Measurements from ENCODE around the gene TSPAN18.

Gene TSPAN18

DNA sequence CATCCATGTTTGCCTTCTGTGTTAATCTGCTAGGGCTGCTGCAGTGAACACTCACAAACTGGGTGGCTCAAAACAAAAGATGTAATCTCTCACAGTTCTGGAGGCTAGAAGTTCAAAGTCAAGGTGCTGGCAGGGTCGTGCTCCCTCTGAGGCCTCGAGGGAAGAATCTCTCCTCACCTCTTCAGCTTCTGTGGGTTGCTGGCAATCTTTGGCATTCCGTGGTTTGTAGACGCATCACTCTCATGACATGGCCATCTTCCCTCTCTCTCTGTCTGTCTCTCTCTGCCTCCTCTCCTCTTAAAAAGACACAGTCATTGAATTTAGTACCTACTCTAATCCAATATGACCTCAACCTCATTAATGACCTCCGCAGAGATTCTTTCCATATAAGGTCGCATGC is 78.8 kb downstream of the TSPAN18 start:
- no peak for DNase-seq (ENCODE audit: low read depth, low spot score)
- no peak overlapping the region for H3K4me3 ChIP-seq (ENCODE audit: low read length)

DNA sequence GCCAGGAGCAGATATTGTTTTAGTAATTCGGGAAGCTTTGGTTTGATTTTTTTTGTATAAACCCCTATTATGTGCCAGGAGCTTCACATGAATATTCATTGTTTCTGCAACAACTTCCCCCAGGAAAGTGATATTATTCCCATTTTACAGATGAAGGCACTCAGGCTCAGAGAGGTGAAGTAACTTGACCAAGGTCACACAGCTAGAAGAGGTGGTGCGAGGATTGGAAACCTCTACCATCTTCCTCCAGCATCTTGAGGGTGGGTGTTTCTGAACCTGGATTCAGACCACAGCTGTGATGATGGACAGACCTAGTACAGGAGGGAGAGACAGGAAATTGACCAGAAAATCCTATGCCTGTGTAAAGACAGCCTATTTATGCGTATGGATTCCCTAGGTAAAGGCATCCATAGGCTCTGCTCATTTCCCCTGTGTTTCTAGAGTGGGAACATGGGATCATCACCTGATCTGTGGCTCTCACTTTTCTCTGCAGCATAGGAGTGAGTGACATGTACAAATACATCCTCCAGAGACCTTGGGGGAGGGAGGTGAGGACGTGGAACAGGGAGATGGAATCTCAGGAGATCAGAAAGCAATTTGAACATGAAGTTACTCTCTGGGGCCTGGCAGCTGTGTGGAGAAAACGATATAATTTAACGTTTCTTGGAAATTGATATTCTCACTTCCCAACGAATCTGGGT is 81.4 kb downstream of the TSPAN18 start:
- no peak overlapping the region for H3K4me3 ChIP-seq (ENCODE audit: low read length)
- no peak for DNase-seq (ENCODE audit: low read depth, low spot score)

DNA sequence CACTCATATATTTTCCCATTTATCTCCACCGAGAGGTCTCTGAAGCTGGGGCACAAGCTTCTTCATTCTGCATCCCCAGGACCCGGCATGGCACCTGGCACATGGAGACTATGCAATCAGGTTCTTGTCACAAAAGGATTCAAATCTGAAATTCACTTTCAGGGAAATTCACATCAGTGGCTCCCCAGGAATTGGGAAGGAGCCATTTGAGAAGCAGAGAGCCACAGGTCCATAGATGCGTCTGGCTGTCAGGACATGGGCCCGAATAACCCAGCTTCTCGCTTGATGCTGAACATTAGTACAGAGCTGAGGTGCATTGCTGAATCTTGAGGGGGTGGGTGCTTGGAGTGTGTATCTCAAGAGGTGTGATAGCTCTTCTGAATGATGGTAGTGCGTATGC is 82.5 kb downstream of the TSPAN18 start:
- no peak for DNase-seq (ENCODE audit: low read depth, low spot score)
- no peak overlapping the region for H3K4me3 ChIP-seq (ENCODE audit: low read length)

DNA sequence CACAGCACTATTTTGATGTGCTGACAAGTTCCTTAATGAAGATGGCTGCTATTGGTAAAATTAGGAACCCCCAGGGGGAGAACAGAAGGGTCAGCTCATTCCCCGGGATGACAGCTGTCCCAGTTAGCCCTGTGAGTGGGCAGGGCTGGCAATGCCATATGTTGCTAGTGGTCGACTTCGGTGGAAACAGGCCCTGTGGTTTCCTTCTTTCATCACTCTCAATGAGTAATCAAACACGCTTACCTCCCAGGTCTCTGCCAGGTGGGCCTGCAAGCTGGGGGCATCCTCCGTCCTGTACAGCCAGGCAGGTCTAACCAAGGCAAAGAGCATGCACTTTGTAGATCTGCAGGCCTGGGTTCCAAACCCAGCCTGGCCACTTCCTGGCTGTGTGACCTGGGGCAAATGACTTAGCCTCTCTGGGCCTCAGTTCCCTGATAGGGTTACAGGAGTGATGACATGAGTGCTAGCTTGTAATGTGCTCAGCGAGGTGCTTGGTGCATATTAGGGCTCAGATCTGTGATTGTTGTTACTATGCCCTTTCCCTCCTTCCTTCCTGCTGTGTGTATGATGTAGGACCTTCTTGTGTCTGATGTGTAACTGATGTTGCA is 85.2 kb downstream of the TSPAN18 start:
- DNase-seq (ENCODE audit: low read depth, low spot score): no peak
- no peak overlapping the region for H3K4me3 ChIP-seq (ENCODE audit: low read length)

DNA sequence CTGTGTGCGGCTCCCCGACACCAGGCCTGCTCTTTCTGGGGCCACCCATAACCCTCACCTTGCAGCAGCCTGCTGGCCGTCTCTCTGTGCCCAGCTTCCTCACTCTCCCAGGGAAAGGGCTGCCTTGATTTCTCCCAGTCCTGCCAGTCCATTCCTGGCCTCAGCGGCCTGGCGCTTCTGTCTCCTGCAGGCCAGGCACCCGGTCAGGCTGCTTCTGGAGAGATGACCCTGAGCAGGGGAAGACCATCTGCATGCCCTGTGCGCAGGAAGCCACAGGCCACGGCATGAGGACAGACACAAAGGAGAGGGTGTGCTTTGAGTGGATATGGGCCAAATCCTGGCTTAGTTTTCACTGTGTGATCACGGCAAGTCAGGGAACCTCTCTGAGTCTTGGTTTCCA is 86.2 kb downstream of the TSPAN18 start:
- H3K4me3 ChIP-seq (ENCODE audit: low read length): no peak overlapping the region
- no peak for DNase-seq (ENCODE audit: low read depth, low spot score)

DNA sequence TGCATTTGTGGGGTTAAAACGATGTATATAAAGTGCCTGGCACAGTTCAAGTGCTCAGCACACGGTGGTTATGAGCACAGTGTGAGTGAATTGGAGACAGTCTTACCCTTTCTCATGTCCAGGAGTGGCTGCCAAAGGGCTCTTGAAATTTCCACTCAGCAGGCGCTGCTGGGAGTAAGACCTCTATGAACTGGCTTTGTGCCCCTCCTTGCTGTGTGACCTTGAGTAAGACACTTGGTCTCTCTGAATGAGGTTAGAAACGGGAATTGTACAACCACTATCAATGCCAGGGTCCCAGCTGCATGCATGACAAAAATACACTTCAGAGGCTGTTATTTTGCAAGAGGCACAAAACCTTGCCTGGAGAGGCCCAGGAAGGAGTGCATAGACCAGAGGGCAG is 86.6 kb downstream of the TSPAN18 start:
- no peak overlapping the region for H3K4me3 ChIP-seq (ENCODE audit: low read length)
- DNase-seq (ENCODE audit: low read depth, low spot score): no peak

GRCh38 chr11:44814881-44815592 is 88.3 kb downstream of the TSPAN18 start:
- H3K4me3 ChIP-seq (ENCODE audit: low read length): no peak overlapping the region
- DNase-seq (ENCODE audit: low read depth, low spot score): no peak

GRCh38 chr11:44815917-44816456 is 89.2 kb downstream of the TSPAN18 start:
- H3K4me3 ChIP-seq (ENCODE audit: low read length): no peak overlapping the region
- no peak for DNase-seq (ENCODE audit: low read depth, low spot score)

GRCh38 chr11:44816761-44817160 is 90.0 kb downstream of the TSPAN18 start:
- DNase-seq (ENCODE audit: low read depth, low spot score): no peak
- H3K4me3 ChIP-seq (ENCODE audit: low read length): no peak overlapping the region

GRCh38 chr11:44817207-44817949 is 90.6 kb downstream of the TSPAN18 start:
- no peak overlapping the region for H3K4me3 ChIP-seq (ENCODE audit: low read length)
- DNase-seq (ENCODE audit: low read depth, low spot score): no peak

DNA sequence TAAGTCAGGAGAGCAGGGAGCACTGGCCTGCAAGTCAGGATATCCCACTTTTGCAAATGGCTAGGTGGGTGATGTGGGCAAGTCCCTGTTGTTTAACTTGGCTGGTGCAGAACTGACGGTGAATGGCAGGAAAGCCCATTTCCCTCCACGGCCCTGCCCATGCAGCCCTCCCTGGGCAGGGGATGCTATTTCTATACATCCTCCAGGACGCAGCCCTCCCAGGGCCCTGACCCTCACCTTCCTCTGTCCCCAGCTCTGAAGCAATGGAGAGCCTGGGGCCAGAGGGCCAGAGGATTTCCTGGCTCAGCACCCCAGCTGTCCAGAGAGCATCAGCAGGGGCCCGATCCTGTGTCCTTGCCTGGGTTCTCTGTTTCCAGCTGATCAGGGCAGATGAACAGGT is 91.3 kb downstream of the TSPAN18 start:
- no peak overlapping the region for H3K4me3 ChIP-seq (ENCODE audit: low read length)
- no peak for DNase-seq (ENCODE audit: low read depth, low spot score)

GRCh38 chr11:44819346-44819745 is 92.6 kb downstream of the TSPAN18 start:
- H3K4me3 ChIP-seq (ENCODE audit: low read length): no peak overlapping the region
- no peak for DNase-seq (ENCODE audit: low read depth, low spot score)

GRCh38 chr11:44822369-44822768 is 95.6 kb downstream of the TSPAN18 start:
- no peak overlapping the region for H3K4me3 ChIP-seq (ENCODE audit: low read length)

DNA sequence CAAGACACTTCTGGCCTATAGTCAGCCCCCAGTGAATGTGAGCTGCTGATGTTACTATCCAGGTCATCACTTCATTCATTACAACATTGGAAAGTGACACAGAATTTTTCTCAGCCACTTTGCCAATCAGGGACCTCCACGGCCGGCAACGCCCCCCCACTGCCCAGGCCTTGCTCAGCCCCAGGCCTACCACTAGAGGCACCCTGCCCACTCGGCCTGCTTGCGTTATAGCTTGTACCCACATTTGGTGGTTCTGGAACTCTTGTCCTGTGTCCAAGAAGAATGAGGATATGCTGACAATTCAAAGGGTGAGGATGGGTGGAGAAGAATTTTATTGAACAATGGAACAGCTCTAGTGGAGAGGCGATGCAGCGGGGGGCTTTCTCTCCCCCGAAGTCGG is 96.2 kb downstream of the TSPAN18 start:
- no peak for DNase-seq (ENCODE audit: low read depth, low spot score)
- no peak overlapping the region for H3K4me3 ChIP-seq (ENCODE audit: low read length)

More at GRCh38 chr11:44822369-44822768, 95.6 kb downstream of the TSPAN18 start:
- no peak for DNase-seq (ENCODE audit: low read depth, low spot score)

- no peak overlapping the region for H3K4me3 ChIP-seq (ENCODE audit: low read length)
- DNase-seq (ENCODE audit: low read depth, low spot score): no peak
Measured at GRCh38 chr11:44823868-44824267, 97.1 kb downstream of the TSPAN18 start.

DNA sequence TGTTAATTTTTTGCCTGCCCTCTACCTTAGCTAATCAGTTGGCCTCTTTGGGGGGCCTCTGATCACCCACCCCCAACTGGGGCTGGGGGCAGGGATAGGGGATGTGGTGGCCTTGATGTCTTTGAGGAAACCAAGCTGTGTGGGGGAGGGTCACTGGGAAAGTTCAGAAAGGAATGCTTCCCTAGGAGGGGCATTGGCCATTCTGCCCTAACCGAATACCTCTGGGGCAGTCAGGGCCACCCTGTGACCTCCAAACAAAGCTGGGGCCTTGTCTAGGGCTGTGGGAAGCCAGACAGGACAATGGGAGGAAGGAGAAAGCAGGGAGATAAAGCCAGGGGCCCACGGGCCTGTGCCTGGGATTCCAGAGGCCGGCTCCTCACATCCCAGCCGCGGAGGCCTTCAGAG is 97.5 kb downstream of the TSPAN18 start:
- DNase-seq (ENCODE audit: low read depth, low spot score): no peak
- no peak overlapping the region for H3K4me3 ChIP-seq (ENCODE audit: low read length)

- H3K4me3 ChIP-seq (ENCODE audit: low read length): no peak overlapping the region
- DNase-seq (ENCODE audit: low read depth, low spot score): no peak
Measured at GRCh38 chr11:44825058-44825785, 98.5 kb downstream of the TSPAN18 start.

DNA sequence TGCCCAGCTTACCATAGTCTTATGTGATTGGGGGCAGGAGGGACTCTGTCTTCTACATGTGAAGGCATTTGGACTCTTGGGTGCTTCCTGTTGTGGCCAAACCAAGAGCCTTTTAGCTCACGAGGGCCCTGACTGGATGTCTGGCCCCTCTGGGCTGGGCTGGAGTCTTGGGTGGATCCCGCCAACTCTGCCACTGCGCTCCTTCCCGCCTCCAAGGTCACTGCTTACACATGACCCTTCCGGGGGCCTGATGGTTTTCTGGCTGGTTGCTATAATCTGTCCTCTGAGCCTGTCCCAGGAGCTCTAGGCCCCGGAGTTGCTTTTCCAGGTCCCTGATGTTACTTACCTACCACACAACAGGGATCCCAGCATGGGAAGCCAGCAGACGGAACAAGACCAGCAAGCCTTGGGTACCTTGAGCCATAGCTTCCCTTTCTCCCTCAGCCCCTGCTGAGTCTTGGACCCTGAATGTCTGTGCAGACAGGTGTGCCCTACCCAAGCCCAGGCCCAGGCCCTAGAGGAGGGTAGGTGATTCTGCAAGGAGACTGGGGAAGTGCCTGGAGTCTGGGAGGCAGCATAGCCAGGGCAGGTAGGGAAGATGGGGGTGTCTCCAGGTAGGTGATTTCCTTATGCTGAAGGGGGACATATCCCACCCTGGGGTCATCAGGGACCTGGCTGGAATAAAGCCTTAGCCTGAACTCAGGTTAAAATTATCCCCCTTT is 100.3 kb downstream of the TSPAN18 start:
- no peak overlapping the region for H3K4me3 ChIP-seq (ENCODE audit: low read length)
- no peak for DNase-seq (ENCODE audit: low read depth, low spot score)

Data from Jurkat, Clone E6-1 (cell line).